HepG2 (cell line): ENCODE results near the gene INAFM2. TPM values are rescaled to one million over a fixed set of nuclear protein-coding genes. Genes with fewer than 3 reads are reported as not detected.

Experiments
- ATAC-seq: fragments of 200-7000 bp; cut with Tn5 transposase; 3 replicates; pipeline ENCODE4 v1.9.1; 2020; ENCODE audit warnings: mild to moderate bottlenecking, moderate library complexity
- BruUV-seq: library from RNA; stranded (reverse); fragments of 400-500 nt; replicated peaks from 2 replicates; lab custom pipeline; 2021; lab: Mats Ljungman, UMichigan
- CTCF ChIA-PET: fragments of 300-600 bp; formaldehyde crosslinking; extraction: SDS; loops from one replicate; lab custom pipeline; 2021; ENCODE audit warnings: low total read pairs, inconsistent platforms, low intra/inter-chr PET ratio; lab: Yijun Ruan, JAX
- POLR2A ChIA-PET: fragments of 350-600 bp; sonication (Branson Sonifier 250); formaldehyde crosslinking; loops from one replicate; lab custom pipeline; 2020; ENCODE audit warnings: antibody characterized with exemption, inconsistent platforms; lab: Yijun Ruan, JAX
- DNase-seq: peaks from one replicate; pipeline ENCODE4 v3.0.0-alpha.2; 2015; ENCODE audit warnings: low spot score
- FAIRE-seq: peaks from 3 replicates; lab custom pipeline; 2011; peaks lifted over from hg19 to GRCh38; lab: Jason Lieb, UNC
- H2AFZ ChIP-seq: one replicate; pipeline ENCODE4 v1.6.1; 2011; ENCODE audit warnings: low read length, inconsistent platforms
- H3K27ac ChIP-seq: fragments of 300-600 bp; 3 replicates; pipeline ENCODE4 v1.8.0; 2011; ENCODE audit warnings: mixed run types, mild to moderate bottlenecking, mixed read lengths, low read length, inconsistent platforms; ENCODE audit not compliant: insufficient read depth; ENCODE audit errors: extremely low read length
- H3K27me3 ChIP-seq, 2 experiments: fragments of 200-600 bp in 1 of 2; 2 replicates in 1 of 2; 3 replicates in 1 of 2; pipeline versions ENCODE4 v1.6.0 to v1.8.0; 2011; ENCODE audit warnings: low read length in 2 of 2, mild to moderate bottlenecking in 2 of 2, moderate library complexity in 2 of 2, inconsistent platforms in 1 of 2; ENCODE audit not compliant: insufficient read depth in 2 of 2, control insufficient read depth in 1 of 2
- H3K36me3 ChIP-seq, 2 experiments: fragments of 200-600 bp in 1 of 2; replicated peaks in 1 of 2; 2 replicates in 1 of 2; 3 replicates in 1 of 2; pipeline versions ENCODE4 v1.5.1 to v1.8.0; 2011; ENCODE audit warnings: low read length in 2 of 2, inconsistent platforms in 1 of 2; ENCODE audit not compliant: insufficient read depth in 2 of 2, control insufficient read depth in 1 of 2
- H3K4me1 ChIP-seq: 2 replicates; pipeline ENCODE4 v1.5.1; 2012; ENCODE audit warnings: low read length, inconsistent platforms; ENCODE audit not compliant: insufficient read depth
- H3K4me2 ChIP-seq: 2 replicates; pipeline ENCODE4 v1.6.0; 2011; ENCODE audit warnings: low read depth, low read length, inconsistent platforms
- H3K4me3 ChIP-seq, 3 experiments: fragments of 200-600 bp in 1 of 3; sonication (generic), shearing (Covaris generic) in 1 of 3; replicated peaks in 1 of 3; 2 replicates each; pipeline ENCODE4 v1.5.1; 2011 to 2016; ENCODE audit warnings: low read length in 3 of 3, inconsistent platforms in 2 of 3, low read depth in 2 of 3, mild to moderate bottlenecking in 2 of 3, control low read depth in 1 of 3, mixed read lengths in 1 of 3; ENCODE audit not compliant: insufficient read depth in 1 of 3
- H3K79me2 ChIP-seq: one replicate; pipeline ENCODE4 v1.6.1; 2011; ENCODE audit warnings: low read length, inconsistent platforms; ENCODE audit not compliant: insufficient read depth
- H3K9ac ChIP-seq: 2 replicates; pipeline ENCODE4 v1.6.0; 2011; ENCODE audit warnings: mild to moderate bottlenecking, low read depth, low read length, inconsistent platforms; ENCODE audit not compliant: insufficient read depth
- H3K9me3 ChIP-seq: 2 replicates; pipeline ENCODE4 v1.5.1; 2012; ENCODE audit warnings: mild to moderate bottlenecking, low read length
- H4K20me1 ChIP-seq: 2 replicates; pipeline ENCODE4 v1.6.0; 2011; ENCODE audit warnings: inconsistent platforms, mild to moderate bottlenecking, low read length, moderate library complexity; ENCODE audit not compliant: insufficient read depth
- ASH2L ChIP-seq: fragments of 300-600, 200-600 bp; sonication (generic); IDR thresholded peaks from 2 replicates; pipeline ENCODE4 v1.7.0; 2017; ENCODE audit warnings: low read depth, mild to moderate bottlenecking, moderate library complexity, mixed read lengths, low read length; ENCODE audit not compliant: insufficient read length
- ATF7 ChIP-seq, 2 experiments: fragments of 450-650 bp in 1 of 2; sonication (generic) in 1 of 2; formaldehyde crosslinking in 1 of 2; IDR thresholded peaks; 2 replicates each; pipeline versions ENCODE4 v1.4.0 to v1.6.1; 2016 to 2020; ENCODE audit warnings: antibody characterized with exemption in 1 of 2, mild to moderate bottlenecking in 1 of 2, missing genetic modification reagents in 1 of 2
- JUND ChIP-seq: sonication (generic); formaldehyde crosslinking; IDR thresholded peaks from 2 replicates; pipeline ENCODE4 v1.8.0; 2022; ENCODE audit warnings: mild to moderate bottlenecking, missing genetic modification reagents
- KLF15 ChIP-seq: sonication (generic); formaldehyde crosslinking; IDR thresholded peaks from 2 replicates; pipeline ENCODE4 v1.8.1; 2023; ENCODE audit warnings: borderline replicate concordance, mild to moderate bottlenecking, inconsistent platforms, missing genetic modification reagents, mixed read lengths
- LCORL ChIP-seq, 2 experiments: fragments of 450-650 bp in 1 of 2; sonication (generic) in 1 of 2; formaldehyde crosslinking in 1 of 2; IDR thresholded peaks; 2 replicates each; pipeline versions ENCODE4 v1.5.0 to v1.6.1; 2017 to 2020; ENCODE audit warnings: antibody characterized with exemption in 1 of 2, missing genetic modification reagents in 1 of 2
- MBNL3 ChIP-seq: fragments of 250-450 bp; sonication (Bioruptor Pico); conservative IDR thresholded peaks from 2 replicates; pipeline ENCODE4 v1.8.0; 2022; ENCODE audit warnings: mild to moderate bottlenecking, inconsistent platforms
- MXD4 ChIP-seq: IDR thresholded peaks from 2 replicates; pipeline ENCODE4 v1.6.1; 2016; ENCODE audit warnings: mild to moderate bottlenecking, missing biosample characterization, missing genetic modification reagents
- RXRB ChIP-seq: IDR thresholded peaks from 2 replicates; pipeline ENCODE4 v1.6.1; 2016; ENCODE audit warnings: borderline replicate concordance, missing genetic modification reagents, missing compliant biosample characterization
- TGIF2 ChIP-seq: IDR thresholded peaks from 2 replicates; pipeline ENCODE4 v1.6.1; 2016; ENCODE audit warnings: control low read depth, missing compliant biosample characterization
- THRA ChIP-seq: sonication (generic); formaldehyde crosslinking; IDR thresholded peaks from 2 replicates; pipeline ENCODE4 v1.4.0; 2020; ENCODE audit warnings: missing genetic modification reagents, borderline replicate concordance
- TSC22D2 ChIP-seq: sonication (generic); formaldehyde crosslinking; IDR thresholded peaks from 2 replicates; pipeline ENCODE4 v1.5.1; 2020; ENCODE audit warnings: missing genetic modification reagents, mild to moderate bottlenecking, borderline replicate concordance
- ZNF432 ChIP-seq: sonication (generic); formaldehyde crosslinking; IDR thresholded peaks from 2 replicates; pipeline ENCODE4 v1.5.0; 2020; ENCODE audit warnings: missing genetic modification reagents, mild to moderate bottlenecking, borderline replicate concordance
- WGBS: methylation state at CpG from one replicate; pipeline ENCODE4 v1.1.6; 2017; ENCODE audit warnings: low lambda C conversion rate; 5-methylcytosine and 5-hydroxymethylcytosine counted together
- in situ Hi-C: cut with HindIII; loops from 2 replicates; pipeline ENCODE4 v1.10.0; 2017; ENCODE audit warnings: low pct_unique_long_range_greater_than_20kb; ENCODE audit not compliant: extremely low pct_ligation_motif_present
- intact Hi-C: fragments of 100-400 bp; cut with micrococcal nuclease; formaldehyde crosslinking; loops from one replicate; pipeline ENCODE4 v1.10.0; 2022; ENCODE audit not compliant: unreplicated experiment
- polyA plus RNA-seq, 8 experiments: library from polyadenylated mRNA; depleted of rRNA in 3 of 8; stranded (reverse) in 7 of 8; unstranded in 1 of 8; fragments of >200 nt; fragmentation: Illumina TruSeq in 4 of 8; extraction: Trizol in 4 of 8; gene quantifications; 2 replicates each; pipeline versions ENCODE4 v1.2.1 to v1.2.3, GENCODE V29; 2011 to 2016; ENCODE audit warnings: low read depth in 4 of 8, missing spikeins in 1 of 8, mixed read lengths in 1 of 8; ENCODE audit not compliant: insufficient read depth in 1 of 8
- total RNA-seq, 5 experiments: library from RNA; depleted of rRNA; stranded (reverse); fragments of >200 nt; fragmentation: Illumina TruSeq; extraction: Trizol; gene quantifications; 2 replicates each; pipeline ENCODE4 v1.2.3, GENCODE V29; 2016; ENCODE audit warnings: low read depth in 1 of 5
- TF ChIP-seq, protein P1 (sequence below): sonication (generic); formaldehyde crosslinking; IDR thresholded peaks from 2 replicates; pipeline ENCODE4 v1.8.1; 2023; ENCODE audit warnings: mild to moderate bottlenecking, missing genetic modification reagents, borderline replicate concordance

The INAFM2 gene
- total and polyA plus RNA-seq, 2 of the 13 experiments (the other 11 are each of a cell fraction or from before 2014, with no cell fraction given), result 5.5 to 6.5 TPM

GRCh38 chr15:40342416-40343320 lies 19.2 kb downstream of the INAFM2 start:
- BruUV-seq, result no TSS peak
- FAIRE-seq, result no peak
- intact Hi-C loops, result no loop called here
- H3K27me3 ChIP-seq, result no peaks in the 10 kb centered on the region; a peak in 1 of 5 replicates
- H3K27ac ChIP-seq, result no peak overlapping the region
- in situ Hi-C loops, result no loop called here
- peak overlapping the region; percentile 30; the same call in 1 of the 2 replicates for H3K4me2 ChIP-seq
- H3K4me1 ChIP-seq, result peaks cover 83% of the 10 kb centered on the region
- no peak overlapping the region for H2AFZ ChIP-seq
- H4K20me1 ChIP-seq, result peaks cover 4% of the 10 kb centered on the region; the same call in 1 of the 2 replicates
- H3K36me3 ChIP-seq, result no peaks in the 10 kb centered on the region
- DNase-seq, result no peak
- no peaks in the 10 kb centered on the region for H3K79me2 ChIP-seq
- POLR2A ChIA-PET, result interaction anchor here (2.1 kb wide), 1 partner anchor 20 kb away, joined by 5 read pairs; the partner anchor contains the start of gene INAFM2
- no peak for ATAC-seq
- TF ChIP-seq ASH2L (no peak), JUND (no peak), RXRB (CRISPR knock-in tag) (no peak), MXD4 (CRISPR knock-in tag) (no peak), THRA (no peak), MBNL3 (CRISPR knock-in tag) (no peak), ATF7 (IDR thresholded peaks at IDR 0.05) (no peak), ATF7 (CRISPR knock-in tag; IDR thresholded peaks at IDR 0.05) (no peak), TGIF2 (CRISPR knock-in tag) (no peak), ZNF432 (CRISPR knock-in tag) (no peak), KLF15 (CRISPR knock-in tag) (no peak), LCORL (IDR thresholded peaks at IDR 0.05) (no peak), LCORL (CRISPR knock-in tag; IDR thresholded peaks at IDR 0.05) (no peak), TSC22D2 (CRISPR knock-in tag) (no peak)
- TF ChIP-seq, protein P1, sequence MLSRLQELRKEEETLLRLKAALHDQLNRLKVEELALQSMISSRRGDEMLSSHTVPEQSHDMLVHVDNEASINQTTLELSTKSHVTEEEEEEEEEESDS (CRISPR knock-in tag), result no peak
- CTCF ChIA-PET, result no interaction called here
- H3K4me3 ChIP-seq, result no peak overlapping the region
- H3K9ac ChIP-seq, result no peak overlapping the region
- no peaks in the 10 kb centered on the region for H3K9me3 ChIP-seq
- WGBS, result 8% methylated on average over 5 of the region's 7 CpGs
